AG10803 (cell line): ENCODE measurements around the gene EGFR.

Experiments
- DNase-seq: peaks from one replicate; pipeline ENCODE4 v3.0.0; 2010; ENCODE audit warnings: low read depth
- H3K4me3 ChIP-seq: 2 replicates; pipeline ENCODE4 v1.5.1; 2011; ENCODE audit warnings: mild to moderate bottlenecking, low read length, control low read depth
- CTCF ChIP-seq: conservative IDR thresholded peaks from 2 replicates; pipeline ENCODE4 v1.5.1; 2011; ENCODE audit warnings: mild to moderate bottlenecking, low read length, control low read depth, inconsistent platforms

Gene EGFR

GRCh38 chr7:55110282-55110992 is 91.6 kb downstream of the EGFR start:
- peak overlapping the region; percentile 45 for H3K4me3 ChIP-seq
- DNase-seq: no peak
- TF ChIP-seq CTCF: no peak

GRCh38 chr7:55110993-55111361 is 92.2 kb downstream of the EGFR start:
- TF ChIP-seq CTCF: no peak
- peak; percentile 92 for DNase-seq
- peak overlapping the region; percentile 45 for H3K4me3 ChIP-seq

DNA sequence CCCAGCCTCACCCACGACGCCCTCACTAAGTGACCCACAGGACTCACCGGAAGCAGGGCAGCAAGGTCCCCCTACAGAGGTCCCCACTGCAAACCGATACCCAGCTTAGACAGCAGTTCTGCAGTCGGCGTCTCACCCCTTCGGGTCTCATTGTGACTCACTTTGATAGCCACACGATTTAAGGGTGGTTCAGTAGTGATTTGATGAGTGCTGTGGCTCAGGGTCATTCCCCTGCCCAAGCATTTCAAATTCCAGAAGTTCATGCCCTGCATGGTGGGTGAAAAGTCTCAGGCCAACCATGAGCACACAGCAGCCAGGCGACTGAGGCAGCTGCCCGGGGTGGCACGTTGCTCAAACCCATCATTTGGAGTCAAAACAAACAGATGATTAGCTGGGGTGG is 93.2 kb downstream of the EGFR start:
- H3K4me3 ChIP-seq: no peak overlapping the region
- no peak for DNase-seq
- TF ChIP-seq CTCF: no peak

- TF ChIP-seq CTCF: no peak
- DNase-seq: no peak
- no peak overlapping the region for H3K4me3 ChIP-seq
Measured at GRCh38 chr7:55113760-55114540, 95.1 kb downstream of the EGFR start.

DNA sequence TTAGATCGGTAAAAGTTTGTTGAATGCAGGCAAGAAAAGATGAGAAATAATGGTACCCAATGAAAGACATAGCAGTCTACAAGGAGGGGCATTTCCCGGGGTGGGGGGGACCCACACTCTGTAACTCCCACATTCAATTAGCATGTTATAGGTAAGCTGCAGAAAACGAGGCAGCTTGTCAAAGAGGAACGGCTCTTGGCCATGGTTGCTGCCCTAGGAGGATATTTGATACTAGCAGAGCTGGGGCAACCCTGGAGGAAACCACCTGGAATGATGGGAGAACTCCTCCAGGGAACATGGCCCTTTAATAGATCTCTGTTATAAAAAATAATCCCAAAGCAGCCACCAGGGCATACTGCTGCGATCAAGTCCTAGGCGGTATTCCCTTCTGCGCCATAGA is 98.5 kb downstream of the EGFR start:
- H3K4me3 ChIP-seq: no peak overlapping the region
- DNase-seq: no peak
- TF ChIP-seq CTCF: no peak

DNA sequence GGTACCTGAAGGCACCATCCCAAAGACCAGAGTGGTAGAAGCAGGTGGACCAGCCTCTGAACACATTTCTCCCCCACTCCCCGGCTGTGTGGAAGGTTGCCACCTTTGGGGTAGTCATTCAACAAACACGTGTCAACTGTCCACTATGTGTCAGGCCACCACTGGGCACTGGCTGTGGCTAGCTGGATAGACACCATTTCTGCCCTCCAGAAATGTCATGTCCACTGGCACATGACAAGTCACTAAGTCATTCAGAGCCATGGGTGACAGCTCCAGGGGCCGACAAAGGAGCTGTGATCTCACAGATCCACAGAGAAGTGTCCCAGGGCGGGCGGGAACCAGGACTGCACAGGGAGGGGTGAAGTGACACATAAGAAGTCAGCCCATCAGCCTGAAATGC is 99.6 kb downstream of the EGFR start:
- no peak for TF ChIP-seq CTCF
- H3K4me3 ChIP-seq: no peak overlapping the region
- no peak for DNase-seq

GRCh38 chr7:55119571-55119970 is 100.8 kb downstream of the EGFR start:
- DNase-seq: no peak
- no peak for TF ChIP-seq CTCF
- no peak overlapping the region for H3K4me3 ChIP-seq
